ENCODE measurements around the gene MREG. TPM values are rescaled to one million over a fixed set of nuclear protein-coding genes. Genes with fewer than 3 reads are reported as not detected.
"Not testable (repeated sequence)": the region's sequence is repeated elsewhere in the genome, so short reads cannot be mapped to it uniquely, and the experiment has no call there.

MREG gene
- total RNA-seq, 4 donors from 2014 or later, result 37.0 to 71.2 (median 40.5) TPM

DNA sequence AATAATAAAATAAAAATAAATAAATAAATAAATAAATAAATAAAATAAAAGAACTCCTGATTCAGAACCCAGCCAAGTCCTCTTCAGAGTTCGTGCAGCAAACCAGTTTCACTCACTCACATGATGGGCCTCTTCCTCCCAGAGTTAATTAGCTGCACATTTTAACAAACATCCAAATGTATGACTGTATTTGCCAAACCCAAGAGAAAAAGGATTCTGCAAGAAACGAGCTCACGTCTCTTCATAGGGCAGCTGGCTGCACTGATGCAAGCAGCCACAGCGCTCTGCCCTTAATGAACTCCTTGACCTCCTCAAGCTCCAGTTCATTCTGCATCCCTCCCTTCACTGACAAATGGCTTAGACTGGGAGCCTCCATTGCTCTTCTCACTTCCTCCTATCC lies 55.1 kb downstream of the MREG start:
- 79 to 83% methylated on average over 4 of the region's 4 CpGs for WGBS, 2 donors
- intact Hi-C loops (cut with DNase I), result loop anchor here (10.0 kb wide), 1 partner anchor 67 kb away; no protein-coding TSS in a partner anchor
- Histone ChIP-seq H3K9me3 (no peaks in the 10 kb centered on the region), H3K36me3 (peaks cover 0 to 27% (median 0%) of the 10 kb centered on the region in 3 donors), H3K4me3 (no peak overlapping the region), H3K27me3 (no peaks in the 10 kb centered on the region), H3K27ac (no peak overlapping the region), H3K4me1 (no peaks in the 10 kb centered on the region)
- no peak for TF ChIP-seq POLR2A (IDR thresholded peaks at IDR 0.05)
- TF ChIP-seq, protein P1, sequence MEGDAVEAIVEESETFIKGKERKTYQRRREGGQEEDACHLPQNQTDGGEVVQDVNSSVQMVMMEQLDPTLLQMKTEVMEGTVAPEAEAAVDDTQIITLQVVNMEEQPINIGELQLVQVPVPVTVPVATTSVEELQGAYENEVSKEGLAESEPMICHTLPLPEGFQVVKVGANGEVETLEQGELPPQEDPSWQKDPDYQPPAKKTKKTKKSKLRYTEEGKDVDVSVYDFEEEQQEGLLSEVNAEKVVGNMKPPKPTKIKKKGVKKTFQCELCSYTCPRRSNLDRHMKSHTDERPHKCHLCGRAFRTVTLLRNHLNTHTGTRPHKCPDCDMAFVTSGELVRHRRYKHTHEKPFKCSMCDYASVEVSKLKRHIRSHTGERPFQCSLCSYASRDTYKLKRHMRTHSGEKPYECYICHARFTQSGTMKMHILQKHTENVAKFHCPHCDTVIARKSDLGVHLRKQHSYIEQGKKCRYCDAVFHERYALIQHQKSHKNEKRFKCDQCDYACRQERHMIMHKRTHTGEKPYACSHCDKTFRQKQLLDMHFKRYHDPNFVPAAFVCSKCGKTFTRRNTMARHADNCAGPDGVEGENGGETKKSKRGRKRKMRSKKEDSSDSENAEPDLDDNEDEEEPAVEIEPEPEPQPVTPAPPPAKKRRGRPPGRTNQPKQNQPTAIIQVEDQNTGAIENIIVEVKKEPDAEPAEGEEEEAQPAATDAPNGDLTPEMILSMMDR (IDR thresholded peaks at IDR 0.05), result no peak
- DNase-seq, result no peak

DNA sequence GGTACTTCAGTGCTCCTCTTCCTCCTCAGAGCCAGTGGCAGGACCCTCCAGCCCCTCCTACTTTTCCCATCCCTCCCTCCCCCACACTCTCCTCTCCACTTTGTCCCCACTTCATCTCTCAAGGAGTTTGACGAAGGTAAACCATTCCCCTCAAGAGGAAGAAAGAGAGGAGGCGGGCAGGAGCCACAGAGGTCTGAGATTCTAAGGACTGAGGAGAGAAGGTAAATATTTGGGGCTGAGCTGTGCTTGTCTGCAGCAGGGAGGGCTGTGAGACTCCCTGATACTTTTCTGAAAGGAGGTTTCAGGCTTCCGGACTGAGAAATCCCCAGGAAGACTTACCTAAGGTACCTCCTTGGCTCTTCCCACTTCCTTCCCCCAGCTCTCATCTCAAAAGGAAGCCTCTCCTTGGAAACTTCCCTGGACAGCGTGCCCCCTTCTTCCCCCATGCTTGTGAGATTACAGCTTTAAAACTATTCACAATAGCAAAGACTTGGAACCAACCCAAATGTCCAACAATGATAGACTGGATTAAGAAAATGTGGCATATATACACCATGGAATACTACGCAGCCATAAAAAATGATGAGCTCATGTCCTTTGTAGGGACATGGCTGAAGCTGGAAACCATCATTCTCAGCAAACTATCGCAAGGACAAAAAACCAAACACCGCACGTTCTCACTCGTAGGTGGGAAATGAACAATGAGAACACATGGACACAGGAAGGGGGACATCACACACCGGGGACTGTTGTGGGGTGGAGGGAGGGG lies 55.8 kb downstream of the MREG start:
- not testable (repeated sequence) for H3K4me3 ChIP-seq, H3K27ac ChIP-seq, H3K9me3 ChIP-seq, H3K27me3 ChIP-seq, H3K4me1 ChIP-seq, DNase-seq
- intact Hi-C loops (cut with DNase I), result loop anchor here (10.0 kb wide), 1 partner anchor 67 kb away; no protein-coding TSS in a partner anchor
- H3K36me3 ChIP-seq, result peaks cover 0 to 27% (median 0%) of the 10 kb centered on the region in 3 donors
- WGBS, 2 donors, result 90 to 93% methylated on average over 6 to 10 of the region's 10 CpGs

DNA sequence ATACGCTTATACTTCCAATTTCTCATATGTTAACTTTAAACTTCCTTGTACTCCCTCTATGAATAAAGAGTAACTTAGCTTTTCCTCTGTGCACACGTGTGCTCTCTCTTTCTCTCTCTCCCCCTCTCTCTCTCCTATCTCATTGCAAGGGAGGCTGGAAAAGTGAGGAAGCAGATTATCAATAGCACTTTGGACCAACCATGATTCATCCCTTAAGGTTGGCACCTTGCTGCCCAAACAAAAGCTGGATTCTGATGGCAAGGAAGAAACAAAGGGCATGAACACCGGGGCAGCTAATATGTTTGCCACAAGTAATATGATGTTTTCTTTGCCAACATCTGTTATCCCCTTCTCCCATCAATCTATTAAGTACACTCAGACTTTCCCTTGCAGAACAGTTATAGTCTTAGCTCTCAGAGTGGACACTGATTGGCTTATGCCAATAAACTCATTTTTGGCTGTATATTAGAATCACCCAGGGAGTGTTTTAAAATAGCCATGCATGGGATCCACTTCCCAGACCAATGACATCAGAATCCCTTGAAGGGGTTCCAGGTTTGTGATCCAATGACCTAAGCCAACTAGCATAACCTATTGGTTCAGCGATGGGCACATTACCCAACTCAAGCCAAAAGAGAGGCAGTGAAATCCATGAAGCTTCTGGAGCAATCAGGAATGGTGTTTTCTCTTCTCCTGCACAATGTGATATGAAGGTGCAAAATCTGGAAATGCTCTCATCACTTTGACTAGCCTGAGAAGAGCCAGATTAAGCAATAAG lies 60.3 kb downstream of the MREG start:
- intact Hi-C loops (cut with DNase I), result loop anchor here (10.0 kb wide), 1 partner anchor 72 kb away; no protein-coding TSS in a partner anchor
- no peaks in the 10 kb centered on the region for H3K9me3 ChIP-seq
- WGBS, 2 donors, result 67 to 72% methylated on average over 3 to 4 of the region's 4 CpGs
- DNase-seq, result no peak
- peaks cover 0 to 7% (median 0%) of the 10 kb centered on the region in 3 donors for H3K36me3 ChIP-seq
- no peak overlapping the region for H3K27ac ChIP-seq
- H3K27me3 ChIP-seq, result no peaks in the 10 kb centered on the region
- H3K4me1 ChIP-seq, result no peaks in the 10 kb centered on the region
- H3K4me3 ChIP-seq, result no peak overlapping the region
- TF ChIP-seq, protein P1 (IDR thresholded peaks at IDR 0.05), result no peak
- TF ChIP-seq POLR2A (IDR thresholded peaks at IDR 0.05), result no peak

DNA sequence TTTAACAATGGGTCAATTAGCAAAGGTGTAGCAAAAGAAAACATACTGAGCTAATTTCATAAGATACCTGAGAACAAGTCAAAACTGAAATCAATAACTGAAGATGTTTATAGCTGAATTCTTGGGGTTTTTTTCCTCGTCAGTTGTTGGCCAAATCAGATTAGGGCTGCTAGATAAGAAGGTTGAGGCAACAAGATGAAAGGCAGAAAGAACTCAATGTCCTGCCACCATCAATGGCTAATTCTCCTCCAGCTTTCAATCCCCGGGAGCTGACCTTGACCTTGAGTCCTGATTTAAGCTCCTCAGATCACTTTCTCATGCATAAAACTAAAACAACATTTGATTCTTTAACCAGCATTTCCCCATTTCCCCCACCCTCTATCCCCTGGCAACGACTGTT lies 61.8 kb downstream of the MREG start:
- DNase-seq, result no peak
- no peak overlapping the region for H3K27ac ChIP-seq
- TF ChIP-seq, protein P1 (IDR thresholded peaks at IDR 0.05), result no peak
- TF ChIP-seq POLR2A (IDR thresholded peaks at IDR 0.05), result no peak
- no peaks in the 10 kb centered on the region for H3K9me3 ChIP-seq
- intact Hi-C loops (cut with DNase I), result loop anchor here (10.0 kb wide), 1 partner anchor 73 kb away; no protein-coding TSS in a partner anchor
- no peaks in the 10 kb centered on the region for H3K27me3 ChIP-seq
- WGBS, 2 donors, result 87 to 96% methylated on average over 3 of the region's 3 CpGs
- no peaks in the 10 kb centered on the region for H3K4me1 ChIP-seq
- H3K36me3 ChIP-seq, result peaks cover 0 to 2% (median 0%) of the 10 kb centered on the region in 3 donors
- H3K4me3 ChIP-seq, result no peak overlapping the region

DNA sequence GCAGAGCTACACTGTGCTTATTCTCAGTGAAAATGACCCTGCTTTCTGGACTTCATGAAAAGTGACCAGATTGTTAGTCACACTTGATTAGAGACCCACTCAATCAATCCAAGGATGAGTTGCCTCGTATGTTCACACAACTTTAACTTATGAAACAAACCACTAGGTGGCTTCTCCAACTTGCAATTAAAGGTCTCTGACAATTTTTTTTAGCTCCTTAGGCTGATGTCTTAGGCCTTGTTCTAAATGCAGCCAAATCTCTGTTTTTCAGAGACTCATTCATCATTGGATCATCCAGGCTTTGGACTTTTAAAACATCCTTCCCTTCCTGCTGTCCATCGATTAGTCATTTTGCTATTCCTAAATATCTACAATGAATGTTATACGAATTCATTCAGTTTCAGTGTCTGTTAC lies 63.4 kb downstream of the MREG start:
- no peak overlapping the region for H3K4me3 ChIP-seq
- H3K27me3 ChIP-seq, result no peaks in the 10 kb centered on the region
- DNase-seq, result no peak
- peaks cover 0 to 17% (median 0%) of the 10 kb centered on the region in 3 donors for H3K36me3 ChIP-seq
- H3K9me3 ChIP-seq, result no peaks in the 10 kb centered on the region
- TF ChIP-seq POLR2A (IDR thresholded peaks at IDR 0.05), result no peak
- TF ChIP-seq, protein P1 (IDR thresholded peaks at IDR 0.05), result peak; percentile 34 to 68 (median 46)
- intact Hi-C loops (cut with DNase I), result loop anchor here (10.0 kb wide), 1 partner anchor 75 kb away; no protein-coding TSS in a partner anchor
- no peaks in the 10 kb centered on the region for H3K4me1 ChIP-seq
- 46 to 62% methylated on average over 3 of the region's 3 CpGs for WGBS, 2 donors
- H3K27ac ChIP-seq, result no peak overlapping the region
